ENCODE data around the gene PHLPP1. TPM values are rescaled to one million over a fixed set of nuclear protein-coding genes. Genes with fewer than 3 reads are reported as not detected.

PHLPP1 gene
- total RNA-seq, 1 experiment from 2014 or later = 14.7 TPM

DNA sequence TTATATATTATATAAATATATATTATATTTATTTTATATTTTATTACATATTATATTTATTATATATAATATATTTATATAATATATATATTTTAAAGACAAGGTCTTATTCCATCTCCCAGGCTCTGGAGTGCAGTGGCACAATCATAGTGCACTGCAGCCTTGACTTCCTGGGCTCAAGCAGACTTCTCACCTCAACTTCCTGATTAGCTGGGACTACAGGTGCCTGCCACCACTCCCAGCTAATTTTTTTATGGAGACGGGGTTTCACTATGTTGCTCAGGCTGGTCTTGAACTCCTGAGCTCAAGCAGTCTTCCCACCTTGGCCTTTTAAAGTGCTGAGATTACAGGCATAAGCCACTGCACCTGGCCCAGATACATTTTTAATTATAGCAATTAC lies 110.0 kb downstream of the PHLPP1 start:
- H3K4me3 ChIP-seq (replicated peaks in 1 of 2; ENCODE audit: low read depth in 1 of 2, low read length in 2 of 2) = no peak overlapping the region
- H3K36me3 ChIP-seq (ENCODE audit: control insufficient read depth in 1 of 2, insufficient read depth in 2 of 2, low read length in 2 of 2) = peaks cover 0 to 3% of the 10 kb centered on the region in 2 experiments; a peak in 1 of 4 replicates
- TF ChIP-seq EZH2 (IDR thresholded peaks at IDR 0.05) (no peak), ZFX (IDR thresholded peaks at IDR 0.05) (no peak), REST (IDR thresholded peaks at IDR 0.05; ENCODE audit: low read depth) (no peak)
- H3K27ac ChIP-seq (ENCODE audit: low read depth, low read length) = no peak overlapping the region
- H3K4me1 ChIP-seq (ENCODE audit: control insufficient read depth in 1 of 2, insufficient read depth in 2 of 2, low read length in 2 of 2) = no peaks in the 10 kb centered on the region
- intact Hi-C loops (cut with micrococcal nuclease) = no loop called here
- H4K20me1 ChIP-seq (ENCODE audit: insufficient read depth) = peaks cover 4% of the 10 kb centered on the region; the same call in 1 of the 2 replicates
- no peaks in the 10 kb centered on the region for H3K9me2 ChIP-seq (ENCODE audit: insufficient read depth)
- no peaks in the 10 kb centered on the region for H3K9me3 ChIP-seq (ENCODE audit: control insufficient read depth in 1 of 2, insufficient read depth in 1 of 2, low read depth in 1 of 2, low read length in 2 of 2)
- H3K9ac ChIP-seq (ENCODE audit: low read length) = no peak overlapping the region
- no peaks in the 10 kb centered on the region for H3K27me3 ChIP-seq (ENCODE audit: insufficient read depth, low read length)
- CTCF ChIA-PET = interaction anchor here (1.3 kb wide), 1 partner anchor 110 kb away, joined by 3 read pairs; the partner anchor contains the start of gene PHLPP1
- no peak overlapping the region for H3K4me2 ChIP-seq (ENCODE audit: low read length)
- RAD21 ChIA-PET (ENCODE audit: low non-redundant PET in 1 of 2, low total read pairs in 2 of 2, uncharacterized antibody in 2 of 2, unreplicated experiment in 2 of 2) = no interaction called here
- POLR2A ChIA-PET = no interaction called here
- no peak overlapping the region for H2AFZ ChIP-seq (ENCODE audit: low read depth, low read length, poor library complexity, severe bottlenecking)
- no peak for ATAC-seq
- DNase-seq (ENCODE audit: low read depth, low spot score) = no peak
- BruUV-seq (replicated peaks) = no TSS peak
- no peaks in the 10 kb centered on the region for H3K79me2 ChIP-seq (ENCODE audit: insufficient read depth, low read length)

DNA sequence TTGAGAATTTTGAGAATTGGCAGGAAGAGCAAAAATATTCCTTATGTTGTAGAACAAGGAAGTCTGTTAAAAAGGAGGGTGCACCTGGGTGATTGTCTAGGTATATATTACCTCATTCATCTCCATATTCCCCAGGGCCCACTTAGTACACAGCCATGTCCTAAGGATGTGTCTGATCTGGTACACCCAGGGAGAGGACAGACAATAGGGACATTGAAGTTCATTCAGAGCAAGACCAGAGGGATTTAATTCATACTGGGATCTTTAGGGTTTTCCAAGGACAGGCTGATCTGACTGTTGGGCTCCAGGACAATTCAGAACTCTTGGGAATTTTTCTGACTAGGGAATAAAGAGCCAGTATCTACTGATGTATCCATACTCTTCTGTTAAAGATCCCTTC lies 112.1 kb downstream of the PHLPP1 start:
- POLR2A ChIA-PET = no interaction called here
- H3K36me3 ChIP-seq (ENCODE audit: control insufficient read depth in 1 of 2, insufficient read depth in 2 of 2, low read length in 2 of 2) = peaks cover 0 to 3% of the 10 kb centered on the region in 2 experiments; a peak in 1 of 4 replicates

More for the DNA sequence above, 112.1 kb downstream of the PHLPP1 start:
- RAD21 ChIA-PET (ENCODE audit: low non-redundant PET in 1 of 2, low total read pairs in 2 of 2, uncharacterized antibody in 2 of 2, unreplicated experiment in 2 of 2) = no interaction called here
- no TSS peak for BruUV-seq (replicated peaks)
- CTCF ChIA-PET = no interaction called here
- H2AFZ ChIP-seq (ENCODE audit: low read depth, low read length, poor library complexity, severe bottlenecking) = no peak overlapping the region
- peaks cover 0 to 5% of the 10 kb centered on the region in 2 experiments; a peak in 2 of 4 replicates for H3K4me1 ChIP-seq (ENCODE audit: control insufficient read depth in 1 of 2, insufficient read depth in 2 of 2, low read length in 2 of 2)
- ATAC-seq = no peak
- no peak overlapping the region for H3K4me2 ChIP-seq (ENCODE audit: low read length)
- H3K79me2 ChIP-seq (ENCODE audit: insufficient read depth, low read length) = no peaks in the 10 kb centered on the region
- no peak overlapping the region for H3K4me3 ChIP-seq (replicated peaks in 1 of 2; ENCODE audit: low read depth in 1 of 2, low read length in 2 of 2)
- H3K9me3 ChIP-seq (ENCODE audit: control insufficient read depth in 1 of 2, insufficient read depth in 1 of 2, low read depth in 1 of 2, low read length in 2 of 2) = no peaks in the 10 kb centered on the region
- no peak overlapping the region for H3K9ac ChIP-seq (ENCODE audit: low read length)
- no peaks in the 10 kb centered on the region for H4K20me1 ChIP-seq (ENCODE audit: insufficient read depth)
- H3K9me2 ChIP-seq (ENCODE audit: insufficient read depth) = no peaks in the 10 kb centered on the region
- DNase-seq (ENCODE audit: low read depth, low spot score) = no peak
- H3K27ac ChIP-seq (ENCODE audit: low read depth, low read length) = no peak overlapping the region
- TF ChIP-seq SRF (IDR thresholded peaks at IDR 0.05; ENCODE audit: low read depth) (no peak), SP1 (IDR thresholded peaks at IDR 0.05; ENCODE audit: low read depth) (no peak), ZNF274 (IDR thresholded peaks at IDR 0.05; ENCODE audit: low read depth, low read length) (no peak), REST (IDR thresholded peaks at IDR 0.05; ENCODE audit: low read depth) (no peak), POLR2A (IDR thresholded peaks at IDR 0.05; ENCODE audit: borderline replicate concordance, extremely low read depth, insufficient read depth, insufficient read length) (no peak), POLR2AphosphoS5 (IDR thresholded peaks at IDR 0.05; ENCODE audit: low read depth, low read length) (no peak), EGR1 (IDR thresholded peaks at IDR 0.05; ENCODE audit: low read depth) (no peak), ELF1 (IDR thresholded peaks at IDR 0.05; ENCODE audit: borderline replicate concordance, low read depth) (no peak), RAD21 (IDR thresholded peaks at IDR 0.05; ENCODE audit: low read depth) (no peak), ATF3 (IDR thresholded peaks at IDR 0.05) (no peak), EZH2 (IDR thresholded peaks at IDR 0.05) (no peak), YY1 (IDR thresholded peaks at IDR 0.05; ENCODE audit: extremely low read depth, insufficient replicate concordance, low read depth, low read length) (no peak), SIN3A (IDR thresholded peaks at IDR 0.05; ENCODE audit: low read depth) (no peak)
- no peaks in the 10 kb centered on the region for H3K27me3 ChIP-seq (ENCODE audit: insufficient read depth, low read length)
- intact Hi-C loops (cut with micrococcal nuclease) = no loop called here

All from HCT116 (cell line).